ENCODE results near the gene CYP4F8.

- TF ChIP-seq GATA2 (IDR thresholded peaks at IDR 0.05; ENCODE audit: low read depth, low read length): no peak
- TF ChIP-seq GATA3 (IDR thresholded peaks at IDR 0.05; ENCODE audit: low read depth, low read length): no peak
Measured at GRCh38 chr19:15666883-15667282, 51.9 kb downstream of the CYP4F8 start.

All from SH-SY5Y (cell line).